Stimulated activated CD4-positive, alpha-beta T cell treated with anti-CD3 and anti-CD28 coated beads, Interleukin-12 subunit alpha, Interleukin-12 subunit beta, amount 100 ng/mL, for 24 hours (primary cell): ENCODE measurements around the gene ATR.

Experiments
- DNase-seq, 2 experiments: peaks; one replicate each; pipeline ENCODE4 v3.0.0-alpha.2; 2020; ENCODE audit warnings: low read depth in 2 of 2

Gene ATR

GRCh38 chr3:142523921-142524566 is 54.5 kb downstream of the ATR start:
- no peak for DNase-seq

GRCh38 chr3:142509079-142509478 is 69.5 kb downstream of the ATR start:
- DNase-seq: no peak

- DNase-seq: no peak
Measured at GRCh38 chr3:142507241-142507640, 71.3 kb downstream of the ATR start.

GRCh38 chr3:142502187-142502985 is 76.1 kb downstream of the ATR start:
- no peak for DNase-seq

- DNase-seq: no peak
Measured at GRCh38 chr3:142501004-142501926, 77.3 kb downstream of the ATR start.

GRCh38 chr3:142500211-142500610 is 78.3 kb downstream of the ATR start:
- DNase-seq: no peak

GRCh38 chr3:142498397-142499180 is 79.9 kb downstream of the ATR start:
- DNase-seq: no peak

GRCh38 chr3:142497729-142498128 is 80.8 kb downstream of the ATR start:
- DNase-seq: no peak

GRCh38 chr3:142495103-142495502 is 83.4 kb downstream of the ATR start:
- DNase-seq: no peak

GRCh38 chr3:142492184-142492583 is 86.3 kb downstream of the ATR start:
- DNase-seq: no peak

GRCh38 chr3:142489572-142490323 is 88.8 kb downstream of the ATR start:
- no peak for DNase-seq

GRCh38 chr3:142484912-142485435 is 93.6 kb downstream of the ATR start:
- DNase-seq: no peak

- DNase-seq: no peak
Measured at GRCh38 chr3:142481196-142481595, 97.3 kb downstream of the ATR start.

- DNase-seq: no peak
Measured at GRCh38 chr3:142470826-142471225, 107.7 kb downstream of the ATR start.

GRCh38 chr3:142468456-142468855 is 110.1 kb downstream of the ATR start:
- no peak for DNase-seq

GRCh38 chr3:142467768-142468167 is 110.8 kb downstream of the ATR start:
- DNase-seq: no peak

- DNase-seq: no peak
Measured at GRCh38 chr3:142460689-142461088, 117.8 kb downstream of the ATR start.

GRCh38 chr3:142459929-142460328 is 118.6 kb downstream of the ATR start:
- DNase-seq: no peak

GRCh38 chr3:142459096-142459495 is 119.4 kb downstream of the ATR start:
- DNase-seq: no peak

GRCh38 chr3:142450881-142451280 is 127.7 kb downstream of the ATR start:
- no peak for DNase-seq

- no peak for DNase-seq
Measured at GRCh38 chr3:142450189-142450588, 128.3 kb downstream of the ATR start.
